Superior temporal gyrus (tissue), 1 donor: ENCODE results near the gene LCMT1.
"Not testable (repeated sequence)": the region's sequence is repeated elsewhere in the genome, so short reads cannot be mapped to it uniquely, and the experiment has no call there.

Experiments
- DNase-seq: peaks from one replicate; pipeline ENCODE4 v3.0.0-alpha.2; 2016; ENCODE audit errors: extremely low spot score

LCMT1 gene

DNA sequence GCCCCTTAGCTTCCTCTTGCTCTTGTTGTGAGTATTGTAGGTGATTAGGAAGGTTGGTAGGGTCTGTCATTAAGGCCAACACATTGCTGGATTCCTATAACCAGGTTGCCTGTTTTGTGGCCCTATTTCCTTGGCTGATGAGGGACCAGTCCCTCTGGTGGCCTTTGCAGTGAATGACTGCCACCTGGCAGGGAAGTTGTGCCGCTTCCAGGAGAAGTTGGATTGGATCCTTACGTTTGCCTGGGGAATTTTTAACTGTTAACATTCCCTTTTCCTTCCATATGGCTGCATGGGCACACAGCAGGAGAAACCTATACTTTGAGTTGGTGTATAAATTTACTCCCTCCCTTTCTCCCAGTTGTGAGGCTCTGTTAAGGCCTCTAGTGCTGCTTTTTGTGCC lies 32.4 kb downstream of the LCMT1 start:
- DNase-seq = no peak

DNA sequence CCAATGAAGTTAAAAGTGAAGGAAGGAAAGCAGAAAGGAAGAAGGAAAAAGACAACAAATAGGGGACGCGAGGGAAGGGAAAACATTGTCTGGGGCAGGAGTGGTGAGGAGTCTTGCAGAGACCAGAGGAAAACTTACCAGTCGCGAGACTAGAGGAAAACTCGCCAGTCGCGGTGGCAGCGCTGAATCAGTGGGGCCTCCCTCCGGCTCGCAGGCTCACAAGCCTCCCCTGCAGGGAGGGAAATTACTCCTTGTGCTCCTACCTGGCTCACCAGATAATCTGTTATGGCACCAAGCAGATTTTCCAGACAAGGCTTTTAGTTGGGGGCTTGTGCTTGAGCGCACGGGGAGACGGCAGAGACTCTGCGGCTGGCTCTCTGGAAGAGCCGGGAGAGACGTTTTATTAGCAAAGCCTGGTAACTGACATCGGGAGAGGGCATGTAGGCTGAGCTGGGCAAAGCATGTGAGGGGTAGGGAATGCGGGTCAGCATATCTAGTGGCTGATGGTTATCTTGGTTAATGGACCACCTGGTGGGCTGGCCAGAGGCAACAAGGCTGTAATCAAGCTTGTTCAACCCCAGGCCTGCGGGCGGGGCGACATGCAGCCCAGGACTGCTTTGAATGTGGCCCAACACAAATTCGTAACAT lies 37.1 kb downstream of the LCMT1 start:
- DNase-seq = no peak

GRCh38 chr16:25151996-25152395 lies 40.5 kb downstream of the LCMT1 start:
- DNase-seq = no peak

DNA sequence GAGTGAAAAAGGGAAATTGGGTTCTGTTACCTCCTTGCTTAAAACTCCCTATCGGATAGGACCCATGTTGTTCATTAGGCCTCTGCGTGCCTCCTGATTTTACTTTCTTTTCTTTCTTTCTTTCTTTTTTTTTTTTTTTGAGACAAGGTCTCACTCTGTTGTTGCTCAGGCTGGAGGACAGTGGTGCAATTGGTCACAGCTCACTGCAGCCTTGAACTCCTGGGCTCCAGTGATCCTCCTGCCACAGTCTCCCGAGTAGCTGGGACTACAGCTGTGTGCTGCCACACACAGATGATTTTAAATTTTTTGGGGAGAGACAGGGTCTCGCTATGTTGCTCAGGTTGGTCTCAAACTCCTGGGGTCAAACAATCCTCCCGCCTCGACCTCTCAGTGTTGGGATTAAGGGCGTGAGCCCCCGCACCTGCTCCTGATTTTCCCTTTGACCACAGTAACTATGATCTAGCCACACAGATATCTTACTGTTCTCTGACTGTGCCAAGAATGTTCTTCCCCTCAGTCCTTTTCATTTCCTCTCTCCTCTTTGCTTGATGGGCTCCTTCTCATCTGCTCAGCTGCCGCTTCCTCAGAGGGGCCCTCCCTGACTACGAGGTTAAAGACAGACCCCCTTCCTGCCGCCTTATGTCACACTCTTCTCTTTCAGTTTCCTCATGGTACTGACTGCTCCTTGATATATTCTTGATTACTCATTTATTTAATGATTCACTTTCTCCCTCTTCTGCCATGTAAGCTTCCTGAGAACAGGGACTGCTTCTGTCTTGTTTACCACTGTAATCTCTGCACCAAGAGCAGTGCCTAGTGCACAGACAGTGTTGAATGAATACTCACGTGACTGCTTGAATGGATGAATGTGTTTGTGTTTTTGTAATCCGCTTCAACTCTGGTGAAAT lies 44.3 kb downstream of the LCMT1 start:
- no peak for DNase-seq

- DNase-seq = no peak
Observed at GRCh38 chr16:25157271-25157875, 45.8 kb downstream of the LCMT1 start.

- peak; percentile 26 for DNase-seq
Observed at GRCh38 chr16:25158401-25158800, 46.9 kb downstream of the LCMT1 start.

- no peak for DNase-seq
Observed at GRCh38 chr16:25161753-25162367, 50.3 kb downstream of the LCMT1 start.

- DNase-seq = no peak
Observed at GRCh38 chr16:25163683-25164082, 52.1 kb downstream of the LCMT1 start.

DNA sequence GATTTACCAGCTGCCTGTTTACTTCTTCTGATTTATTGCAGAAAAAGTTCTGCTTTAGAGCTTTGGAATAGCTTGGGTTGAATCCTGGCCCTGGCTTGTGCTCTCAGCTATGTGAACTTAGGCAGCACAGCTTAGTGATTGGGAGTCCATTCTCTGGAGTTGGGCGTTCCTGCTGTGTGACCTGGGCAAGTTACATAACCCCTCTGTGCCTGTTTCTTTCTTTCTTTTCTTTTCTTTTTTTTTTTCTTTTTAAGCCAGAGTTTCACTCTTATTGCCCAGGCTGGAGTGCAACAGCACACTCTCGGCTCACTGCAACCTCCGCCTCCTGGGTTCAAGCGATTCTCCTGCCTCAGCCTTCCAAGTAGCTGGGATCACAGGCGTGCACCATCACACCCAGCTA lies 53.7 kb downstream of the LCMT1 start:
- DNase-seq = no peak

GRCh38 chr16:25167920-25168319 lies 56.4 kb downstream of the LCMT1 start:
- not testable (repeated sequence) for DNase-seq

- no peak for DNase-seq
Observed at GRCh38 chr16:25171390-25171789, 59.8 kb downstream of the LCMT1 start.

DNA sequence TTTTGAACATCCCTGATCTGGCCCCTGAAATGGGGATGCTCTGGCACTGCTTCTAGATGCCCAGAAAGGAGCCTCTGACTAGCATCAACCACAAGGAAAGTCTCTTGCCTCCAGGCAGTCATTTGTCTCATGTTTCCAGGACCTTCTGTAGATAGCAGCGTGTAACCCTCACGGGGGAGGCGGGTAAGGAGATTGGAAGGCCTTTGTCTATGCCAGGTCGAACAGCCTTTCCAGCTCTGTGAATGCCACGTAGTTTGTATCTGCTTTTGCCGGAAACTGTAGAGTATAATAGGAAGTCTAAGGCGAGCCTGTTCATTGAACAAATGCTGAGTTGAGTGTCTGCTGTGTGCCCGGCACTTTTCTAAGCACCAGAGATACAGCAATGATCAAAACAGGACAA lies 61.3 kb downstream of the LCMT1 start:
- no peak for DNase-seq

- DNase-seq = no peak
Observed at GRCh38 chr16:25174285-25174684, 62.7 kb downstream of the LCMT1 start.

DNA sequence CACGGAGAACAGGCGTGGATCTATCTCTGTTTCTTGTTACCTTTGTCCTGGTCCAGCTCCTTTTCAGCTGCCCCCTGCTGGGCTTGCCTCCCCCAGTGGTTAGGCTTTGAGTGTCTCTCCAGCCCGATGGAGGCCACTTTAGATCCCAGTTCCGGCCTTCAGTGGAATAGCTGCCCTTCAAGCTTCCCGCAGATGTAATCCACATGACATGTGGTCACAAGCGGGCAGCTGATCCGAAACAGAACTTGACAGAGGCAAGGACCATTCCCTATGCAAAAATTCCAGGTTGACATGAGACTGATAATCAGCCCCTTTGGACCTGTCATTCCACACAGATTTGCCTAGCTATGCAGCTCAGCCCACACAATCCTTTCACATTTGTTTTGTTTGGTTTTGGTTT lies 64.6 kb downstream of the LCMT1 start:
- no peak for DNase-seq

DNA sequence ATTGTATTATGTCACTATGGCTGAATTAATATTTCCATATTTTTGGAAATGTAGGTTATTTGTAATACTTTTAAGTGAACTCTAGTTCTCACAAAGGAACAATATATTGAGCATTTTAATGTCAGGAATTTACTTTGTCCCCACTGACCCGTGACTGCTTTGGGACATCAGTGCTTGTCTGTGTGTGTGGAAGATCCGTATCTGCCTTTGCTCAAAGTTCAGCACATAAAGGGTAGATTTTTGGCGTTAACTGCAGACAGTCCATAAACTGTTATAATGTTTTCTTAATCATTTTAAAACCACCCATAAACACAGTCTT lies 65.9 kb downstream of the LCMT1 start:
- DNase-seq = no peak

GRCh38 chr16:25177831-25178688 lies 66.5 kb downstream of the LCMT1 start:
- DNase-seq = no peak

DNA sequence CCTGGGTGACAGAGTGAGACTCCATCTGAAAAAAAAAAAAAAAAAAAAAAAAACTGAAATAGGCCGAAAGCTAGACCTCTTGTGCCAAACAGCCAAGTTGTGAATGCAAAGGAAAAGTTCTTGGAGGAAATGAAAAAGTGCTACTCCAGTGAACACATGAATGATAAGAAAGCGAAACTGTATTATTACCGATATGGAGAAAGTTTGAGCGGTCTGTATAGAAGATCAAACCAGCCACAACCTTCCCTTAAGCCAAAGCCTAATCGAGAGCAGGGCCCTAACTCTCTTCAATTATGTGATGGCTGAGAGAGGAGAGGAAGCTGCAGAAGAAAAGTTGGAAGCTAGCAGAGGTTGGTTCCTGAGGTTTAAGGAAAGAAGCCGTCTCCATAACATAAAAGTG lies 69.7 kb downstream of the LCMT1 start:
- not testable (repeated sequence) for DNase-seq

DNA sequence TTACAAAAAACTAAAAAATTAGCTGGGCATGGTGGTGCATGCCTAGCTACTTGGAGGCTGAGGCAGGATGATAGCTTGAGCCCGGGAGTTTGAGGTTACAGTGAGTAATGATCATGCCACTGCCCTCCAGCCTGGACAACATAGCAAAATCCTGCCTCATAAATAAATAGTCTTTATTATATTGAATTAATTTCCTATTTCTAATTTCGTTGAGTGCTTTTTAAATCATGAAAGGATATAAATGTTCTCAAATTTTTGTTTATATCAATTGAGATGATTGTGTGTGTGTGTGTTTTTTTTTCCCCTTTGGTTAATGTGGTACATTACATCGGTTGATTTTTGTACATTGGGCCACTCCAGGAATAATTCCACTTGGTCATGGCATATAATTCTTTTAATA lies 73.2 kb downstream of the LCMT1 start:
- DNase-seq = no peak

DNA sequence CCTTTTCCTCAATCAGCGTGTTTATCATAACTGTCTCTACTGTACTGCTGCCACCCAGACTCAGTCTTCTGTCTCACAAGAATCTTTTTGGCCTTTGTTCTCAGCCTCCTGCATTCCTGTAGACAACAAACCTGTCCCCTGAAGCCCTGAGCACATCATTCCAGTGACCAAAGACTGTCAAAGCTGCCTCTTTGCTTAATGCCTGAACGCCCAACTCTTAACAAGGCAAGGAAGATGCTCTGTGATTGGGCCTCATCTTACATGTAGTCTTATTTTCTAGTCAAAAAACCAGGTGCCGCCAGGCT lies 75.9 kb downstream of the LCMT1 start:
- DNase-seq = no peak

DNA sequence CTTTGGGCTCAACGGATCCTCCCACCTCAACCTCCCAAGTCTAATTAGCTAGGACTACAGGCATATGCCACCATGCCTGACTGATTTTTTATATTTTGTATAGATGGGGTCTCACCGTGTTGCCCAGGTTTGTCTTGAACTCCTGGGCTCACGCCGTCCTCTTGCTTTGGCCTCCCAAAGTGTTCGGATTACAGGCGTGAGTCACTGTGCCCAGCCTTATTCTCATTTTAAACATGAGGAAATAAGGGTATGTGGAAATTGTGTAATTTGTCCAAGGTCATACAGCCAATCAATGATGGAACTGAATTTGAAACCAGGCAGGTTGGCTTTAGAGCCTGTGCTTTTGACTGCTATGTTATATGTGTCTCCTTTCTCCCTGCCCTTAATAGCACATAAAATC lies 77.8 kb downstream of the LCMT1 start:
- no peak for DNase-seq

- DNase-seq = no peak
Observed at GRCh38 chr16:25192096-25192495, 80.6 kb downstream of the LCMT1 start.
